Endodermal cell (in vitro differentiated cells): Measurements from ENCODE around the gene TRIM67. TPM values are rescaled to one million over a fixed set of nuclear protein-coding genes. Genes with fewer than 3 reads are reported as not detected.

ENCODE experiments used
- DNase-seq: peaks from one replicate; pipeline ENCODE4 v3.0.0-alpha.2; 2017
- H3K27ac ChIP-seq: 2 replicates; pipeline ENCODE4 v1.5.1; 2013; ENCODE audit warnings: mild to moderate bottlenecking, low read depth, low read length, moderate library complexity
- H3K27me3 ChIP-seq: 2 replicates; pipeline ENCODE4 v1.6.1; 2013; ENCODE audit warnings: mild to moderate bottlenecking, low read length, moderate library complexity; ENCODE audit not compliant: insufficient read depth, control insufficient read depth, poor library complexity, severe bottlenecking
- H3K36me3 ChIP-seq: 2 replicates; pipeline ENCODE4 v1.7.0; 2013; ENCODE audit warnings: mild to moderate bottlenecking, low read length, moderate library complexity; ENCODE audit not compliant: control insufficient read depth, insufficient read depth
- H3K4me1 ChIP-seq: one replicate; pipeline ENCODE4 v1.7.0; 2013; ENCODE audit warnings: low read length; ENCODE audit not compliant: control insufficient read depth, insufficient read depth
- H3K4me3 ChIP-seq: 2 replicates; pipeline ENCODE4 v1.5.1; 2013; ENCODE audit warnings: mild to moderate bottlenecking, low read length, moderate library complexity
- H3K9ac ChIP-seq: 2 replicates; pipeline ENCODE4 v1.6.1; 2013; ENCODE audit warnings: mild to moderate bottlenecking, low read length, moderate library complexity; ENCODE audit not compliant: poor library complexity, severe bottlenecking; ENCODE audit errors: extremely low read depth
- H3K9me3 ChIP-seq: 2 replicates; pipeline ENCODE4 v1.6.1; 2013; ENCODE audit warnings: mild to moderate bottlenecking, low read length, moderate library complexity; ENCODE audit not compliant: control insufficient read depth
- H3K27ac Mint-ChIP-seq: 2 replicates; pipeline ENCODE4 v1.8.0; 2020; ENCODE audit warnings: mixed read lengths
- H3K27me3 Mint-ChIP-seq: 2 replicates; pipeline ENCODE4 v1.8.0; 2021; ENCODE audit warnings: mild to moderate bottlenecking, mixed read lengths; ENCODE audit not compliant: insufficient read depth
- H3K36me3 Mint-ChIP-seq: 2 replicates; pipeline ENCODE4 v1.8.0; 2020; ENCODE audit warnings: low read depth, mixed read lengths
- H3K4me1 Mint-ChIP-seq: 2 replicates; pipeline ENCODE4 v1.8.0; 2020; ENCODE audit warnings: mixed read lengths
- H3K4me3 Mint-ChIP-seq: 2 replicates; pipeline ENCODE4 v1.8.0; 2020; ENCODE audit warnings: mild to moderate bottlenecking, moderate library complexity, mixed read lengths
- H3K9me3 Mint-ChIP-seq: 2 replicates; pipeline ENCODE4 v1.8.0; 2020; ENCODE audit warnings: mild to moderate bottlenecking, mixed read lengths
- CTCF ChIP-seq: fragments of 200-600 bp; sonication (generic); conservative IDR thresholded peaks from 2 replicates; pipeline ENCODE4 v1.5.0; 2021; ENCODE audit warnings: antibody characterized with exemption, mild to moderate bottlenecking
- WGBS, 2 experiments: methylation state at CpG; one replicate each; pipeline versions ENCODE4 v1.1.5 to v1.1.7; 2013; ENCODE audit warnings: missing lambda C conversion rate in 2 of 2, mixed read lengths in 1 of 2; ENCODE audit not compliant: insufficient coverage in 1 of 2, insufficient read length in 1 of 2; 5-methylcytosine and 5-hydroxymethylcytosine counted together
- total RNA-seq, 2 donors: library from RNA; stranded (reverse); fragmentation: NEBNext Ultra II Directional in 1 of 2; extraction: Animal tissue kit (Norgen Biotek cat#: 25700) in 1 of 2; gene quantifications; 2 replicates in 1 of 2; 3 replicates in 1 of 2; pipeline ENCODE4 v1.2.1, GENCODE V29; 2021

The TRIM67 gene
- total RNA-seq, 2 donors from 2014 or later, result 0.04 TPM

GRCh38 chr1:231121533-231121932 is 40.3 kb upstream of the TRIM67 start:
- Mint-ChIP-seq H3K4me3 (no peak overlapping the region), H3K9me3 (no peaks in the 10 kb centered on the region), H3K4me1 (peaks cover 4% of the 10 kb centered on the region), H3K27me3 (peaks cover 16% of the 10 kb centered on the region), H3K36me3 (no peaks in the 10 kb centered on the region), H3K27ac (no peak overlapping the region)
- TF ChIP-seq CTCF, result no peak
- no CpG with 5 or more reads among the region's 1 CpG for WGBS, 2 experiments
- Histone ChIP-seq H3K4me3 (no peak overlapping the region), H3K9ac (no peak overlapping the region), H3K9me3 (no peaks in the 10 kb centered on the region), H3K27me3 (no peaks in the 10 kb centered on the region), H3K4me1 (no peaks in the 10 kb centered on the region), H3K27ac (no peak overlapping the region), H3K36me3 (no peaks in the 10 kb centered on the region)
- no peak for DNase-seq

- no peak overlapping the region for H3K9ac ChIP-seq
- H3K4me1 ChIP-seq, result no peaks in the 10 kb centered on the region
- no peak for TF ChIP-seq CTCF
- H3K4me3 ChIP-seq, result no peak overlapping the region
- H3K9me3 ChIP-seq, result no peaks in the 10 kb centered on the region
- no peaks in the 10 kb centered on the region for H3K36me3 ChIP-seq
- no peak for DNase-seq
- 89% methylated on average over 1 of the region's 2 CpGs; no CpG with 5 or more reads in 1 of the 2 experiments for WGBS, 2 experiments
- peaks cover 17% of the 10 kb centered on the region for H3K27me3 Mint-ChIP-seq
- H3K36me3 Mint-ChIP-seq, result no peaks in the 10 kb centered on the region
- H3K27ac ChIP-seq, result no peak overlapping the region
- H3K27me3 ChIP-seq, result no peaks in the 10 kb centered on the region
- peaks cover 4% of the 10 kb centered on the region for H3K4me1 Mint-ChIP-seq
- no peak overlapping the region for H3K27ac Mint-ChIP-seq
- peaks cover 4% of the 10 kb centered on the region for H3K9me3 Mint-ChIP-seq
- no peak overlapping the region for H3K4me3 Mint-ChIP-seq
Observed at GRCh38 chr1:231122143-231122542, 39.7 kb upstream of the TRIM67 start.

- Histone ChIP-seq H3K36me3 (no peaks in the 10 kb centered on the region), H3K4me3 (no peak overlapping the region), H3K27me3 (no peaks in the 10 kb centered on the region), H3K9me3 (no peaks in the 10 kb centered on the region), H3K27ac (no peak overlapping the region), H3K9ac (no peak overlapping the region), H3K4me1 (no peaks in the 10 kb centered on the region)
- H3K9me3 Mint-ChIP-seq, result peaks cover 12% of the 10 kb centered on the region
- no peak overlapping the region for H3K4me3 Mint-ChIP-seq
- H3K27ac Mint-ChIP-seq, result no peak overlapping the region
- DNase-seq, result no peak
- no peak for TF ChIP-seq CTCF
- peaks cover 2% of the 10 kb centered on the region for H3K4me1 Mint-ChIP-seq
- peaks cover 16% of the 10 kb centered on the region for H3K27me3 Mint-ChIP-seq
- H3K36me3 Mint-ChIP-seq, result peaks cover 1% of the 10 kb centered on the region
- 89 to 93% methylated on average over 5 to 14 of the region's 14 CpGs for WGBS, 2 experiments
Observed at GRCh38 chr1:231124746-231125145, 37.1 kb upstream of the TRIM67 start.
